Measurements from ENCODE around the gene FHIP2A.
A peak's percentile ranks its signal among the peaks of the same experiment; 100 is the strongest.

The FHIP2A gene

DNA sequence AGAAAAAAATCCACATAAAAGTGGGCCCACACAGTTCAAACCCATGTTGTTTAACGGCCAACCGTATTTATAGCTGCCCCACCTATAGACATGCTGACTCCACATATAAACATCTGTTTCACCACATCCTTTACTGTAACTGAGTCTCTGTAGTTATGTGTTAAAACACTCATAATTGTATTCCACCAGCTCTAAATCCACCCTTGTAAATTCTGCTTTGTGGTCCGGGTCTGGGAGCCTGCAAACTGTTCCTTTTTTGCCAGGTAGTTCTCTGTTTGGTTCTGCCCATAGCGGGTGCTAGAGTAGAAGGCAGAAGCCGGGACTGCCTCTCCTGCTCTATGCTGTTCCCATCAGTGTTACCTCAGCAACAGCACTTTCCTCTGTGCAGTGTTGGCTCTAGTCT lies 20.2 kb upstream of the FHIP2A start:
- ChIA-PET POLR2A (no interaction called here), CTCF (no interaction called here)
- H3K27ac ChIP-seq (ENCODE audit: extremely low read depth, low read depth, low read length), result no peak overlapping the region
- TF ChIP-seq, protein P1, sequence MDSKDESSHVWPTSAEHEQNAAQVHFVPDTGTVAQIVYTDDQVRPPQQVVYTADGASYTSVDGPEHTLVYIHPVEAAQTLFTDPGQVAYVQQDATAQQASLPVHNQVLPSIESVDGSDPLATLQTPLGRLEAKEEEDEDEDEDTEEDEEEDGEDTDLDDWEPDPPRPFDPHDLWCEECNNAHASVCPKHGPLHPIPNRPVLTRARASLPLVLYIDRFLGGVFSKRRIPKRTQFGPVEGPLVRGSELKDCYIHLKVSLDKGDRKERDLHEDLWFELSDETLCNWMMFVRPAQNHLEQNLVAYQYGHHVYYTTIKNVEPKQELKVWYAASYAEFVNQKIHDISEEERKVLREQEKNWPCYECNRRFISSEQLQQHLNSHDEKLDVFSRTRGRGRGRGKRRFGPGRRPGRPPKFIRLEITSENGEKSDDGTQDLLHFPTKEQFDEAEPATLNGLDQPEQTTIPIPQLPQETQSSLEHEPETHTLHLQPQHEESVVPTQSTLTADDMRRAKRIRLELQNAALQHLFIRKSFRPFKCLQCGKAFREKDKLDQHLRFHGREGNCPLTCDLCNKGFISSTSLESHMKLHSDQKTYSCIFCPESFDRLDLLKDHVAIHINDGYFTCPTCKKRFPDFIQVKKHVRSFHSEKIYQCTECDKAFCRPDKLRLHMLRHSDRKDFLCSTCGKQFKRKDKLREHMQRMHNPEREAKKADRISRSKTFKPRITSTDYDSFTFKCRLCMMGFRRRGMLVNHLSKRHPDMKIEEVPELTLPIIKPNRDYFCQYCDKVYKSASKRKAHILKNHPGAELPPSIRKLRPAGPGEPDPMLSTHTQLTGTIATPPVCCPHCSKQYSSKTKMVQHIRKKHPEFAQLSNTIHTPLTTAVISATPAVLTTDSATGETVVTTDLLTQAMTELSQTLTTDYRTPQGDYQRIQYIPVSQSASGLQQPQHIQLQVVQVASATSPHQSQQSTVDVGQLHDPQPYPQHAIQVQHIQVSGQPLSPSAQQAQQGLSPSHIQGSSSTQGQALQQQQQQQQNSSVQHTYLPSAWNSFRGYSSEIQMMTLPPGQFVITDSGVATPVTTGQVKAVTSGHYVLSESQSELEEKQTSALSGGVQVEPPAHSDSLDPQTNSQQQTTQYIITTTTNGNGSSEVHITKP (tag by site-specific recombination; IDR thresholded peaks at IDR 0.05), result peak; percentile 34
- TF ChIP-seq ZNF16 (tag by site-specific recombination; IDR thresholded peaks at IDR 0.05; ENCODE audit: low read depth) (no peak), ZNF449 (tag by site-specific recombination; IDR thresholded peaks at IDR 0.05) (peak; percentile 59)
- H3K9me3 ChIP-seq (ENCODE audit: control insufficient read depth, insufficient read depth, low read depth, low read length), result no peaks in the 10 kb centered on the region
- no peaks in the 10 kb centered on the region for H3K36me3 ChIP-seq (ENCODE audit: control insufficient read depth in 2 of 2, insufficient read depth in 1 of 2, low read length in 2 of 2)
- no peaks in the 10 kb centered on the region for H3K4me1 ChIP-seq (ENCODE audit: control insufficient read depth, insufficient read depth, low read length)
- H3K4me3 ChIP-seq (ENCODE audit: low read depth, low read length), result no peak overlapping the region

DNA sequence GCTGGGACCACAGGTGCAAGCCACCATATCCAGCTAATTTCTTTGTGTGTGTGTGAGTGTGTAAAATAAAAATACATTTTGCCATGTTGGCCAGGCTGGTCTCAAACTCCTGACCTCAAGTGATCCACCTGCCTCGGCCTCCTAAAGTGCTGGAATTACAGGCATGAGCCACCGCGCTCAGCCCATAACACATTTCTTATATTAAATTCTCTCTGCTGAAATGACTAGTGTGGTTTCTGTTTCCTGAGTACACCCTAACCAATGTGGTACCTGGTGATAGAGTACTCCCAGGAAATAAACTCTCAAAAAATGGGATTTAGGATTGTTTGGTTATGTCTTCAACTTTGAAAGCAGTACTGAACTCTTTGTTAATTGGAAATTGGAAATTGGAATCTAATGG lies 19.4 kb upstream of the FHIP2A start:
- TF ChIP-seq ZNF335 (tag by site-specific recombination; conservative IDR thresholded peaks at IDR 0.05), result no peak
- TF ChIP-seq ZNF707 (tag by site-specific recombination; IDR thresholded peaks at IDR 0.05), result no peak
- no peak for TF ChIP-seq ZNF785 (tag by site-specific recombination; IDR thresholded peaks at IDR 0.05)
- no peak for TF ChIP-seq ZNF324 (tag by site-specific recombination; IDR thresholded peaks at IDR 0.05)
- no peak for TF ChIP-seq ZNF560 (tag by site-specific recombination; IDR thresholded peaks at IDR 0.05; ENCODE audit: borderline replicate concordance)
- TF ChIP-seq ZNF792 (tag by site-specific recombination; IDR thresholded peaks at IDR 0.05), result no peak
- no peak for TF ChIP-seq TCF7L2 (IDR thresholded peaks at IDR 0.05; ENCODE audit: borderline replicate concordance, low read depth, low read length)
- TF ChIP-seq ZNF747 (tag by site-specific recombination; IDR thresholded peaks at IDR 0.05), result no peak
- no peak for TF ChIP-seq KLF17 (tag by site-specific recombination; IDR thresholded peaks at IDR 0.05)
- TF ChIP-seq ZNF791 (tag by site-specific recombination; IDR thresholded peaks at IDR 0.05), result no peak
- TF ChIP-seq KLF7 (tag by site-specific recombination; IDR thresholded peaks at IDR 0.05; ENCODE audit: borderline replicate concordance), result no peak
- TF ChIP-seq, protein P2, sequence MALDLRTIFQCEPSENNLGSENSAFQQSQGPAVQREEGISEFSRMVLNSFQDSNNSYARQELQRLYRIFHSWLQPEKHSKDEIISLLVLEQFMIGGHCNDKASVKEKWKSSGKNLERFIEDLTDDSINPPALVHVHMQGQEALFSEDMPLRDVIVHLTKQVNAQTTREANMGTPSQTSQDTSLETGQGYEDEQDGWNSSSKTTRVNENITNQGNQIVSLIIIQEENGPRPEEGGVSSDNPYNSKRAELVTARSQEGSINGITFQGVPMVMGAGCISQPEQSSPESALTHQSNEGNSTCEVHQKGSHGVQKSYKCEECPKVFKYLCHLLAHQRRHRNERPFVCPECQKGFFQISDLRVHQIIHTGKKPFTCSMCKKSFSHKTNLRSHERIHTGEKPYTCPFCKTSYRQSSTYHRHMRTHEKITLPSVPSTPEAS (tag by site-specific recombination; IDR thresholded peaks at IDR 0.05), result no peak
- TF ChIP-seq, protein P3, sequence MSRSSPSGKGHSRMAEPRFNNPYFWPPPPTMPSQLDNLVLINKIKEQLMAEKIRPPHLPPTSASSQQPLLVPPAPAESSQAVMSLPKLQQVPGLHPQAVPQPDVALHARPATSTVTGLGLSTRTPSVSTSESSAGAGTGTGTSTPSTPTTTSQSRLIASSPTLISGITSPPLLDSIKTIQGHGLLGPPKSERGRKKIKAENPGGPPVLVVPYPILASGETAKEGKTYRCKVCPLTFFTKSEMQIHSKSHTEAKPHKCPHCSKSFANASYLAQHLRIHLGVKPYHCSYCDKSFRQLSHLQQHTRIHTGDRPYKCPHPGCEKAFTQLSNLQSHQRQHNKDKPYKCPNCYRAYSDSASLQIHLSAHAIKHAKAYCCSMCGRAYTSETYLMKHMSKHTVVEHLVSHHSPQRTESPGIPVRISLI (tag by site-specific recombination; IDR thresholded peaks at IDR 0.05), result no peak
- TF ChIP-seq ZNF350 (tag by site-specific recombination; IDR thresholded peaks at IDR 0.05), result no peak
- TF ChIP-seq ZNF133 (tag by site-specific recombination; IDR thresholded peaks at IDR 0.05), result no peak
- TF ChIP-seq, protein P4, sequence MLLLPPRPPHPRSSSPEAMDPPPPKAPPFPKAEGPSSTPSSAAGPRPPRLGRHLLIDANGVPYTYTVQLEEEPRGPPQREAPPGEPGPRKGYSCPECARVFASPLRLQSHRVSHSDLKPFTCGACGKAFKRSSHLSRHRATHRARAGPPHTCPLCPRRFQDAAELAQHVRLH (tag by site-specific recombination; IDR thresholded peaks at IDR 0.05), result no peak
- no peak for TF ChIP-seq ZNF214 (tag by site-specific recombination; IDR thresholded peaks at IDR 0.05; ENCODE audit: borderline replicate concordance)
- TF ChIP-seq ZNF530 (tag by site-specific recombination; IDR thresholded peaks at IDR 0.05; ENCODE audit: low read depth), result no peak
- no peak for TF ChIP-seq ZSCAN16 (tag by site-specific recombination; IDR thresholded peaks at IDR 0.05)
- TF ChIP-seq ZSCAN5A (tag by site-specific recombination; IDR thresholded peaks at IDR 0.05), result no peak
- Histone ChIP-seq H3K4me1 (ENCODE audit: control insufficient read depth, insufficient read depth, low read length) (no peaks in the 10 kb centered on the region), H3K36me3 (ENCODE audit: control insufficient read depth in 2 of 2, insufficient read depth in 1 of 2, low read length in 2 of 2) (no peaks in the 10 kb centered on the region), H3K27ac (ENCODE audit: extremely low read depth, low read depth, low read length) (no peak overlapping the region), H3K4me3 (ENCODE audit: low read depth, low read length) (no peak overlapping the region), H3K9me3 (ENCODE audit: control insufficient read depth, insufficient read depth, low read depth, low read length) (no peaks in the 10 kb centered on the region)
- ChIA-PET POLR2A (no interaction called here), CTCF (interaction anchor here (0.6 kb wide), 1 partner anchor 98 kb away, joined by 3 read pairs; no protein-coding TSS in a partner anchor)

Data from HEK293 (cell line).